GM21367 (cell line): ENCODE measurements around the gene MPP1.

Experiments used
- ATAC-seq: cut with Tn5 transposase; IDR thresholded peaks from one replicate; pipeline ENCODE4 v1.9.1; 2021; ENCODE audit not compliant: unreplicated experiment

Gene MPP1

DNA sequence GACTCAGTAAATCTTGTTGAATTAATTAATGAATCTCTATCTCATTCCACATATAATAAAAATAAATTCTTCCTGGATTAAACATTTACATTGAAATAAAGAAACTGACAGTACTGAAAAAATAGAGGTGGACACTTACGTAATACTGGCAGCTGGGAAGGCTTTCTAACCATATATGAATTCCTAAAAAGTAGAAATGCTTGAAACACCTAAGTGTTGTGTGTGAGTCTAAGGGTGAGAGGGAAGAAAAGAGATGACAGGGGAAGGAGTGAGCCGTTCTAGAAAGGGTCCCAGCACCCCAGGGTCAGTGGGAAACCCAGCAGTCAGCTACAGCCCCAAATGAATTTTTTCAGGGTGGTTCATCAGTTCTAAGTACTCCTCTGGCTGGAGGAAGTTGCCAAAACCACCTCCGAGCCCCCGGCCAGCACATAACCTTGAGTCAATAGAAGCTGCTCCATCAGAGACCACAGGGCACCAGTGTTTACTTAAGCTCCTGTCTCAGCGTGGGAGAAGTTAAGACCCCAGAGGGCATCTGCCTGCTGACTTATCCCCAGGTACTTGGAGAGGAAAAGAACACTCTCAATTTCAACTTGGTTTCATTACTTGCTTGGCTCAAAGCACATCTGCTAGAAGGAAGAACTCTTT lies 72.7 kb downstream of the MPP1 start:
- no peak for ATAC-seq

DNA sequence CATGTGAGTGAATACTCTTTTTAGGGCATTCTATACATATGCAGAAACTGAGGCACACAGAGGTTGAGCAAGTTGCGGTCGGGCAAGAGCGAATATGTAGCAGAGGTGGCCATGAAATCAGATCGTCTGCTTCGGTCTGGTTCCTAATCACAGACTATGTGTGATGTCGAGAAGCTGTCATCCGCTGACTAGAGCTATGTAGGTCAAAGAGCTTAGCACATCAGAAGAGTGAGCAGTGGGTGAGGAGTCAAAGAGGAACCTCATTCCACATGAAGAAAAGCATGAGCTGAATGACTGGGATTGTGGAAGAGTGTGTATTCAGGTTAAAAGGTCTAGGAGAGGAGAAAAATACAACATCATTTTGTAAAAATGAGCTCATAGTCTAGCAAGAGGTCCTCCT lies 73.4 kb downstream of the MPP1 start:
- ATAC-seq = no peak

DNA sequence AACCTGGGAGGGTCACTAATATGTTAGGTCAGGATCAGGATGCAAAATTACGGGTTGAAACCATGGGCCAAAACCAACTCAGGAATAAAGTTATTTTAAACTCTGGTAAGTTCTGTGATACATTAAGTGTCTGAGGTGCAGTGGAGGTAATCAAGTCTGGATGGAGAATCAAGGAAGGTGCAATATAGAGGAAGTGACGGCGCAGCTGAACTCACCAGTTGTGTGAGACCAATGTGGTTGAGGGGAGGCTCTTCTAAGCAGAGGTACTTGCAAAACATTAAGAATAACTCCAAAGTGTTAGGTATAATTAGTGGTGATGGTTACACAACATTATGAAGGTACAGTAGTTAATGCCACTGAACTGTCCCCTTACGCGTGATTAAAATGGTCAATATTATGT lies 74.1 kb downstream of the MPP1 start:
- no peak for ATAC-seq

DNA sequence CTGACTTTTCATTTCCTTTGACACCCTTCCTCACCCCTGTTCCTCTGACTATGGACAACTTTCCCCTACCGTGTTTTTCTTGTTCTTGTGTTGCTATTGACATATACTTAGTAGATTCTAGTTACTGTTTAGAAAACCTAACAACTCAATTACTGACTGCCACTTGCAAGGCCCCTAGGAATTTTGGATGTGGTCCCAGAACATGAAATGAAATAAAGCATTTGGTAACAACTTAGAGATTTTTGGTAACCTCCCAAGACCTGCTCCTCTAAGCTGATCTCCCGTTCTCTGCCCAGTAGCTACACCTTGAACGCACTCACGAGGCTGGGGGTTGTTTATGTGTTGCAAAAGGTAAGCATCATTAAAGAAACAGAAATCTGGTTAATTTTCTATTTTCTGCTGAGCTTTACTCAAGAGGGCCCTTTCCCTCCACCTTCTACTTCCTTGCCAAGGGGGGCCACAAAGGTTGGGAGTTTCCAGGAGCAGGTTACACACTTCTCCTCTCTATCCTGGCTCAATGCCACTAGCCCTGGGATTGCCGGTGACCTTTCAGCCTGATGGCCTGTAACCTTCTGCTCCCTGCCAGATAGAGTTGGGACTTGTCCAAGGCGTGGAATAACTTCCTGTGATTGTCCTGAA lies 74.9 kb downstream of the MPP1 start:
- no peak for ATAC-seq

DNA sequence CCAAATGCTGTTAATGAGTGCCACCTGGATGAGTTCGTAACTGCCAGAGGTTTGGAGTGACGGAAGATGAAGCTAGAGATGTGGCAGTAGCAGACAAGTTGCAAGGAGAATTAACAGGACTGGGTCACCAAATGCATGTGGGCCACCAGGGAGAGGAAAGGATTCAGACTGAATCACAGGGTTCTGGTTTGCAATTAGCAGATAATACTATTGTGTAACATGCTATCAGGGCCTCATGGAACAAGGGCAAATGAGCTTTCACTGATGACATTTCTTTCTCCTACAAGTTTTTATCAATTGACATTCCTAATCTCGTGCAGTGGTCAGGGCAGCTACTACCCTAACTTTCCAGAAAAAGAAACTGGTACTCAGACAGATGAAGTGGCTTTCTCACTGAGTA lies 75.8 kb downstream of the MPP1 start:
- no peak for ATAC-seq
